Measurements from ENCODE around the gene DAO.

- TF ChIP-seq POLR2AphosphoS5 (IDR thresholded peaks at IDR 0.05) = no peak
- TF ChIP-seq, protein P1, sequence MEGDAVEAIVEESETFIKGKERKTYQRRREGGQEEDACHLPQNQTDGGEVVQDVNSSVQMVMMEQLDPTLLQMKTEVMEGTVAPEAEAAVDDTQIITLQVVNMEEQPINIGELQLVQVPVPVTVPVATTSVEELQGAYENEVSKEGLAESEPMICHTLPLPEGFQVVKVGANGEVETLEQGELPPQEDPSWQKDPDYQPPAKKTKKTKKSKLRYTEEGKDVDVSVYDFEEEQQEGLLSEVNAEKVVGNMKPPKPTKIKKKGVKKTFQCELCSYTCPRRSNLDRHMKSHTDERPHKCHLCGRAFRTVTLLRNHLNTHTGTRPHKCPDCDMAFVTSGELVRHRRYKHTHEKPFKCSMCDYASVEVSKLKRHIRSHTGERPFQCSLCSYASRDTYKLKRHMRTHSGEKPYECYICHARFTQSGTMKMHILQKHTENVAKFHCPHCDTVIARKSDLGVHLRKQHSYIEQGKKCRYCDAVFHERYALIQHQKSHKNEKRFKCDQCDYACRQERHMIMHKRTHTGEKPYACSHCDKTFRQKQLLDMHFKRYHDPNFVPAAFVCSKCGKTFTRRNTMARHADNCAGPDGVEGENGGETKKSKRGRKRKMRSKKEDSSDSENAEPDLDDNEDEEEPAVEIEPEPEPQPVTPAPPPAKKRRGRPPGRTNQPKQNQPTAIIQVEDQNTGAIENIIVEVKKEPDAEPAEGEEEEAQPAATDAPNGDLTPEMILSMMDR (IDR thresholded peaks at IDR 0.05) = no peak
- no peak for TF ChIP-seq POLR2A (IDR thresholded peaks at IDR 0.05)
Observed at GRCh38 chr12:108918960-108919642, 39.2 kb downstream of the DAO start.

Data from breast epithelium (tissue), 3 donors.